ENCODE results near the gene TYW3. TPM values are rescaled to one million over a fixed set of nuclear protein-coding genes. Genes with fewer than 3 reads are reported as not detected.
A peak's percentile ranks its signal among the peaks of the same experiment; 100 is the strongest.

TYW3 gene
- total RNA-seq: 19.9 and 22.6 TPM in 2 replicates
- 18.7 TPM for total RNA-seq (2013)
- polyA plus RNA-seq: 6.9 and 9.7 TPM in 2 replicates
- polyA minus RNA-seq: 4.5 and 5.8 TPM in 2 replicates

GRCh38 chr1:74732960-74733603, at the start of gene TYW3, which contains the start of gene CRYZ:
TYW3 (plus strand) TSS chr1:74733152; CDS start chr1:74733245, 93 bp downstream.
CRYZ (minus strand) TSS chr1:74733050; CDS start chr1:74724821, 8,229 bp downstream.
- DNase-seq: peak; percentile 89
- Histone ChIP-seq H3K27me3 (replicated peaks in 1 of 4; ENCODE audit: control extremely low read depth in 1 of 4, control insufficient read depth in 3 of 4, insufficient read depth in 4 of 4, low read length in 3 of 4) (no peaks in the 10 kb centered on the region), H4K20me1 (ENCODE audit: control insufficient read depth, insufficient read depth, low read length, poor library complexity, severe bottlenecking) (peaks cover 14% of the 10 kb centered on the region), H3K79me2 (ENCODE audit: control insufficient read depth, insufficient read depth, low read length) (peaks cover 29% of the 10 kb centered on the region), H3K27ac (ENCODE audit: low read length in 2 of 2) (peak within 1 kb of the TSS; percentile 73), H3K9ac (ENCODE audit: low read length) (peak within 1 kb of the TSS; percentile 77), H2AFZ (ENCODE audit: insufficient read depth, low read depth, low read length, poor library complexity, severe bottlenecking) (peak within 1 kb of the TSS; percentile 84), H3K4me3 (ENCODE audit: control extremely low read depth in 1 of 5, extremely low read depth in 1 of 5, insufficient read depth in 1 of 5, low read depth in 2 of 5, low read length in 4 of 5) (peak within 1 kb of the TSS; percentile 71 to 96 (median 78)), H3K36me3 (replicated peaks in 1 of 2; ENCODE audit: control extremely low read depth in 1 of 2, control insufficient read depth in 1 of 2, extremely low read depth in 1 of 2, insufficient read depth in 2 of 2, low read length in 1 of 2) (peaks cover 5 to 14% of the 10 kb centered on the region in 2 experiments), H3K4me2 (replicated peaks; ENCODE audit: low read depth, low read length, poor library complexity, severe bottlenecking) (peak within 1 kb of the TSS; percentile 88), H3K4me1 (ENCODE audit: control insufficient read depth in 2 of 2, insufficient read depth in 2 of 2, low read length in 2 of 2) (peaks cover 9 to 15% of the 10 kb centered on the region in 2 donors), H3K9me3 (ENCODE audit: control extremely low read depth in 1 of 3, control insufficient read depth in 2 of 3, insufficient read depth in 1 of 3, low read length in 2 of 3) (no peaks in the 10 kb centered on the region)
- peak within 1 kb of the TSS; percentile 98 for H3K4me3 Mint-ChIP-seq
- ChIA-PET CTCF (interaction anchor here (0.8 to 2.4 kb wide), 7 partner anchors 12 to 1421 kb away, joined by 3 to 14 read pairs (median 3); no protein-coding TSS in a partner anchor), POLR2A (no interaction called here)
- WGBS (ENCODE audit: insufficient coverage): under 1% methylated on average over 30 of the region's 30 CpGs
- TF ChIP-seq CTCF (IDR thresholded peaks at IDR 0.05) (no peak), EZH2 (IDR thresholded peaks at IDR 0.05; ENCODE audit: borderline replicate concordance, insufficient read depth, low read depth, low read length, poor library complexity, severe bottlenecking) (no peak)
- peaks cover 31% of the 10 kb centered on the region for H3K4me1 Mint-ChIP-seq
- no peaks in the 10 kb centered on the region for H3K27me3 Mint-ChIP-seq
- peak within 1 kb of the TSS; percentile 97 for H3K27ac Mint-ChIP-seq
- no peaks in the 10 kb centered on the region for H3K9me3 Mint-ChIP-seq (ENCODE audit: insufficient read depth)
- peak; percentile 84 for ATAC-seq (ENCODE audit: low read depth)
- intact Hi-C loops (cut with micrococcal nuclease): loop anchor here (1.0 to 2.0 kb wide), 2 partner anchors 80 to 535 kb away; partner anchors contain the start of genes FPGT and LRRIQ3

- no peak overlapping the region for H2AFZ ChIP-seq (ENCODE audit: insufficient read depth, low read depth, low read length, poor library complexity, severe bottlenecking)
- H4K20me1 ChIP-seq (ENCODE audit: control insufficient read depth, insufficient read depth, low read length, poor library complexity, severe bottlenecking): no peaks in the 10 kb centered on the region
- CTCF ChIA-PET: no interaction called here
- H3K36me3 ChIP-seq (replicated peaks in 1 of 2; ENCODE audit: control extremely low read depth in 1 of 2, control insufficient read depth in 1 of 2, extremely low read depth in 1 of 2, insufficient read depth in 2 of 2, low read length in 1 of 2): no peaks in the 10 kb centered on the region
- POLR2A ChIA-PET: no interaction called here
- ATAC-seq (ENCODE audit: low read depth) (no peak), DNase-seq (no peak)
- no peak overlapping the region for H3K27ac ChIP-seq (ENCODE audit: low read length in 2 of 2)
- H3K4me1 Mint-ChIP-seq: peaks cover 17% of the 10 kb centered on the region
- no peaks in the 10 kb centered on the region for H3K27me3 Mint-ChIP-seq
- no peaks in the 10 kb centered on the region for H3K27me3 ChIP-seq (replicated peaks in 1 of 4; ENCODE audit: control extremely low read depth in 1 of 4, control insufficient read depth in 3 of 4, insufficient read depth in 4 of 4, low read length in 3 of 4)
- no peak overlapping the region for H3K4me3 Mint-ChIP-seq
- intact Hi-C loops (cut with micrococcal nuclease): no loop called here
- no peaks in the 10 kb centered on the region for H3K79me2 ChIP-seq (ENCODE audit: control insufficient read depth, insufficient read depth, low read length)
- peaks cover 2 to 4% of the 10 kb centered on the region in 2 donors for H3K4me1 ChIP-seq (ENCODE audit: control insufficient read depth in 2 of 2, insufficient read depth in 2 of 2, low read length in 2 of 2)
- H3K4me3 ChIP-seq (ENCODE audit: control extremely low read depth in 1 of 5, extremely low read depth in 1 of 5, insufficient read depth in 1 of 5, low read depth in 2 of 5, low read length in 4 of 5): no peak overlapping the region
- H3K9me3 ChIP-seq (ENCODE audit: control extremely low read depth in 1 of 3, control insufficient read depth in 2 of 3, insufficient read depth in 1 of 3, low read length in 2 of 3): no peaks in the 10 kb centered on the region
- TF ChIP-seq EZH2 (IDR thresholded peaks at IDR 0.05; ENCODE audit: borderline replicate concordance, insufficient read depth, low read depth, low read length, poor library complexity, severe bottlenecking) (no peak), CTCF (IDR thresholded peaks at IDR 0.05) (no peak)
- H3K27ac Mint-ChIP-seq: no peak overlapping the region
- no peak overlapping the region for H3K9ac ChIP-seq (ENCODE audit: low read length)
- H3K9me3 Mint-ChIP-seq (ENCODE audit: insufficient read depth): no peaks in the 10 kb centered on the region
- H3K4me2 ChIP-seq (replicated peaks; ENCODE audit: low read depth, low read length, poor library complexity, severe bottlenecking): no peak overlapping the region
Measured at GRCh38 chr1:74683656-74684055, 49.3 kb upstream of the TYW3 start.
